Nephron (organoid): ENCODE results near the gene XKR8.

Source experiments
- H3K27ac Mint-ChIP-seq, 3 experiments: 2 replicates each; pipeline ENCODE4 v1.8.0; 2020; ENCODE audit warnings: mixed read lengths in 3 of 3, mild to moderate bottlenecking in 2 of 3, moderate library complexity in 1 of 3
- H3K27me3 Mint-ChIP-seq: 2 replicates; pipeline ENCODE4 v1.8.0; 2021; ENCODE audit warnings: low read depth, mild to moderate bottlenecking, moderate library complexity, mixed read lengths
- H3K36me3 Mint-ChIP-seq: 2 replicates; pipeline ENCODE4 v1.8.0; 2020; ENCODE audit warnings: low read depth, mixed read lengths
- H3K4me1 Mint-ChIP-seq: 2 replicates; pipeline ENCODE4 v1.8.0; 2020; ENCODE audit warnings: mixed read lengths
- H3K4me3 Mint-ChIP-seq, 3 experiments: 2 replicates each; pipeline ENCODE4 v1.8.0; 2020; ENCODE audit warnings: mild to moderate bottlenecking in 3 of 3, mixed read lengths in 3 of 3, moderate library complexity in 2 of 3
- H3K9me3 Mint-ChIP-seq: 2 replicates; pipeline ENCODE4 v1.8.0; 2020; ENCODE audit warnings: mixed read lengths
- CTCF ChIP-seq, 3 experiments: fragments of 200-600 bp; sonication (generic); IDR thresholded peaks; one replicate each; pipeline ENCODE4 v1.5.0; 2021; ENCODE audit warnings: antibody characterized with exemption in 3 of 3; ENCODE audit not compliant: unreplicated experiment in 3 of 3

XKR8 gene

GRCh38 chr1:27971674-27972073 lies 11.9 kb downstream of the XKR8 start:
- H3K4me1 Mint-ChIP-seq = peaks cover 31% of the 10 kb centered on the region
- no peaks in the 10 kb centered on the region for H3K9me3 Mint-ChIP-seq
- peak overlapping the region; percentile 20 to 52 (median 50) for H3K27ac Mint-ChIP-seq
- no peak overlapping the region for H3K4me3 Mint-ChIP-seq
- H3K27me3 Mint-ChIP-seq = no peaks in the 10 kb centered on the region
- peaks cover 30% of the 10 kb centered on the region for H3K36me3 Mint-ChIP-seq
- no peak for TF ChIP-seq CTCF (IDR thresholded peaks at IDR 0.05; ENCODE audit: unreplicated experiment in 3 of 3)

- Mint-ChIP-seq H3K27me3 (no peaks in the 10 kb centered on the region), H3K4me3 (no peak overlapping the region), H3K4me1 (peaks cover 31% of the 10 kb centered on the region), H3K27ac (peak overlapping the region; percentile 20 to 52 (median 50)), H3K9me3 (no peaks in the 10 kb centered on the region), H3K36me3 (peaks cover 32% of the 10 kb centered on the region)
- TF ChIP-seq CTCF (IDR thresholded peaks at IDR 0.05; ENCODE audit: unreplicated experiment in 3 of 3) = no peak
Observed at GRCh38 chr1:27972141-27972540, 12.4 kb downstream of the XKR8 start.

- peak overlapping the region in 2 of 3 experiments; percentile 48 to 59 for H3K27ac Mint-ChIP-seq
- H3K4me1 Mint-ChIP-seq = peaks cover 31% of the 10 kb centered on the region
- H3K27me3 Mint-ChIP-seq = no peaks in the 10 kb centered on the region
- H3K36me3 Mint-ChIP-seq = peaks cover 27% of the 10 kb centered on the region
- H3K9me3 Mint-ChIP-seq = no peaks in the 10 kb centered on the region
- TF ChIP-seq CTCF (IDR thresholded peaks at IDR 0.05; ENCODE audit: unreplicated experiment in 3 of 3) = no peak
- H3K4me3 Mint-ChIP-seq = no peak overlapping the region
Observed at GRCh38 chr1:27973771-27974416, 14.1 kb downstream of the XKR8 start.

GRCh38 chr1:27974417-27974781 lies 14.6 kb downstream of the XKR8 start:
- Mint-ChIP-seq H3K4me1 (peaks cover 31% of the 10 kb centered on the region), H3K27me3 (no peaks in the 10 kb centered on the region), H3K9me3 (no peaks in the 10 kb centered on the region), H3K36me3 (peaks cover 25% of the 10 kb centered on the region), H3K27ac (peak overlapping the region in 2 of 3 experiments; percentile 48 to 59), H3K4me3 (no peak overlapping the region)
- no peak for TF ChIP-seq CTCF (IDR thresholded peaks at IDR 0.05; ENCODE audit: unreplicated experiment in 3 of 3)

- Mint-ChIP-seq H3K27me3 (no peaks in the 10 kb centered on the region), H3K4me3 (no peak overlapping the region), H3K9me3 (no peaks in the 10 kb centered on the region), H3K4me1 (peaks cover under 1% of the 10 kb centered on the region), H3K36me3 (peaks cover 14% of the 10 kb centered on the region), H3K27ac (no peak overlapping the region)
- peak; percentile 38 to 54 (median 51) for TF ChIP-seq CTCF (IDR thresholded peaks at IDR 0.05; ENCODE audit: unreplicated experiment in 3 of 3)
Observed at GRCh38 chr1:27979151-27979858, 19.5 kb downstream of the XKR8 start.

- Mint-ChIP-seq H3K27me3 (no peaks in the 10 kb centered on the region), H3K9me3 (no peaks in the 10 kb centered on the region), H3K36me3 (peaks cover 14% of the 10 kb centered on the region), H3K4me3 (no peak overlapping the region), H3K4me1 (no peaks in the 10 kb centered on the region), H3K27ac (no peak overlapping the region)
- no peak for TF ChIP-seq CTCF (IDR thresholded peaks at IDR 0.05; ENCODE audit: unreplicated experiment in 3 of 3)
Observed at GRCh38 chr1:27979859-27980201, 20.1 kb downstream of the XKR8 start.
